SK-N-SH treated with all-trans-retinoic acid at 6 μM for 48 hours (cell line): ENCODE data around the gene ZNF69.
"Not testable (repeated sequence)": the region's sequence is repeated elsewhere in the genome, so short reads cannot be mapped to it uniquely, and the experiment has no call there.

Source experiments
- ATAC-seq: fragments of 200-7000 bp; cut with Tn5 transposase; 3 replicates; pipeline ENCODE4 v1.9.1; 2020; ENCODE audit warnings: mild to moderate bottlenecking, moderate library complexity
- ARNTL ChIP-seq: fragments of 450-650 bp; formaldehyde crosslinking; IDR thresholded peaks from 2 replicates; pipeline ENCODE4 v1.5.0; 2020; ENCODE audit warnings: low read depth, mild to moderate bottlenecking, moderate library complexity, borderline replicate concordance
- BACH2 ChIP-seq: fragments of 250-450 bp; sonication (Bioruptor Pico); IDR thresholded peaks from 2 replicates; pipeline ENCODE4 v1.9.0; 2021; ENCODE audit warnings: mild to moderate bottlenecking, borderline replicate concordance
- CREB5 ChIP-seq: fragments of 250-450 bp; sonication (Bioruptor Pico); IDR thresholded peaks from 2 replicates; pipeline ENCODE4 v1.5.1; 2020; ENCODE audit warnings: low read depth, mild to moderate bottlenecking, moderate library complexity
- CSDC2 ChIP-seq: fragments of 250-450 bp; sonication (Bioruptor Pico); IDR thresholded peaks from 2 replicates; pipeline ENCODE4 v1.5.0; 2020; ENCODE audit warnings: mild to moderate bottlenecking, moderate library complexity
- CSRNP3 ChIP-seq: fragments of 250-450 bp; sonication (Bioruptor Pico); IDR thresholded peaks from 2 replicates; pipeline ENCODE4 v1.5.1; 2021; ENCODE audit warnings: mild to moderate bottlenecking, moderate library complexity
- GLIS3 ChIP-seq: fragments of 250-450 bp; sonication (Bioruptor Pico); IDR thresholded peaks from 2 replicates; pipeline ENCODE4 v1.5.0; 2020; ENCODE audit warnings: mild to moderate bottlenecking, moderate library complexity
- ISL1 ChIP-seq: fragments of 250-450 bp; sonication (Bioruptor Pico); IDR thresholded peaks from 2 replicates; pipeline ENCODE4 v2.1.2; 2022; ENCODE audit warnings: mild to moderate bottlenecking, moderate library complexity
- OSR1 ChIP-seq: fragments of 250-450 bp; sonication (Bioruptor Pico); IDR thresholded peaks from 2 replicates; pipeline ENCODE4 v1.8.0; 2022; ENCODE audit warnings: moderate library complexity, mild to moderate bottlenecking, inconsistent platforms
- PATZ1 ChIP-seq: fragments of 250-450 bp; sonication (Bioruptor Pico); IDR thresholded peaks from 2 replicates; pipeline ENCODE4 v1.8.0; 2020; ENCODE audit warnings: mild to moderate bottlenecking, moderate library complexity, borderline replicate concordance
- POU6F1 ChIP-seq: fragments of 250-450 bp; sonication (Bioruptor Pico); IDR thresholded peaks from 2 replicates; pipeline ENCODE4 v1.8.0; 2021; ENCODE audit warnings: low read depth, mild to moderate bottlenecking, moderate library complexity, borderline replicate concordance
- PPARA ChIP-seq: fragments of 250-450 bp; sonication (Bioruptor Pico); IDR thresholded peaks from 2 replicates; pipeline ENCODE4 v1.5.0; 2020; ENCODE audit warnings: mild to moderate bottlenecking, borderline replicate concordance
- RARB ChIP-seq: fragments of 250-450 bp; sonication (Bioruptor Pico); IDR thresholded peaks from 2 replicates; pipeline ENCODE4 v1.8.0; 2021; ENCODE audit warnings: mild to moderate bottlenecking, moderate library complexity
- SNAI2 ChIP-seq: fragments of 250-450 bp; sonication (Bioruptor Pico); IDR thresholded peaks from 2 replicates; pipeline ENCODE4 v1.5.0; 2020; ENCODE audit warnings: mild to moderate bottlenecking, moderate library complexity
- TOX ChIP-seq: fragments of 250-450 bp; sonication (Bioruptor Pico); IDR thresholded peaks from 2 replicates; pipeline ENCODE4 v1.8.0; 2021; ENCODE audit warnings: mild to moderate bottlenecking, moderate library complexity, borderline replicate concordance
- TSHZ2 ChIP-seq: fragments of 250-450 bp; sonication (Bioruptor Pico); IDR thresholded peaks from 2 replicates; pipeline ENCODE4 v1.5.0; 2020; ENCODE audit warnings: mild to moderate bottlenecking, moderate library complexity
- ZC3H10 ChIP-seq: fragments of 250-450 bp; sonication (Bioruptor Pico); IDR thresholded peaks from 2 replicates; pipeline ENCODE4 v1.5.1; 2021; ENCODE audit warnings: mild to moderate bottlenecking, moderate library complexity
- ZFP3 ChIP-seq: fragments of 250-450 bp; sonication (Bioruptor Pico); IDR thresholded peaks from 2 replicates; pipeline ENCODE4 v1.5.0; 2020; ENCODE audit warnings: mild to moderate bottlenecking, moderate library complexity
- ZFP30 ChIP-seq: fragments of 450-650 bp; formaldehyde crosslinking; IDR thresholded peaks from 2 replicates; pipeline ENCODE4 v1.5.0; 2022; ENCODE audit warnings: mild to moderate bottlenecking, moderate library complexity
- ZNF565 ChIP-seq: fragments of 450-650 bp; formaldehyde crosslinking; conservative IDR thresholded peaks from 2 replicates; pipeline ENCODE4 v1.5.0; 2020; ENCODE audit warnings: low read depth, mild to moderate bottlenecking, moderate library complexity
- ZNF70 ChIP-seq: fragments of 450-650 bp; formaldehyde crosslinking; IDR thresholded peaks from 2 replicates; pipeline ENCODE4 v1.5.0; 2020; ENCODE audit warnings: mild to moderate bottlenecking, moderate library complexity
- ZNF8 ChIP-seq: fragments of 450-650 bp; formaldehyde crosslinking; IDR thresholded peaks from 2 replicates; pipeline ENCODE4 v1.5.0; 2020; ENCODE audit warnings: mild to moderate bottlenecking, moderate library complexity

The ZNF69 gene

GRCh38 chr19:11848594-11849469, 38.8 kb upstream of the ZNF69 start, which contains the start of gene ZNF439:
ZNF439 (plus strand) TSS chr19:11848726; CDS start chr19:11848868, 142 bp downstream.
- TF ChIP-seq ARNTL (CRISPR knock-in tag) (no peak), ZNF70 (CRISPR knock-in tag) (no peak), OSR1 (no peak)
- TF ChIP-seq, all 23 proteins: peak for 0
- peak; percentile 98 for ATAC-seq

GRCh38 chr19:11850289-11850688, 37.3 kb upstream of the ZNF69 start:
- not testable (repeated sequence) for ATAC-seq

- no peak for ATAC-seq
- TF ChIP-seq TSHZ2 (CRISPR knock-in tag) (no peak), OSR1 (no peak), CSRNP3 (CRISPR knock-in tag) (no peak)
Observed at GRCh38 chr19:11853358-11853757, 34.2 kb upstream of the ZNF69 start.

- no peak for ATAC-seq
- no peak for TF ChIP-seq TSHZ2 (CRISPR knock-in tag)
- TF ChIP-seq SNAI2 (CRISPR knock-in tag): no peak
- no peak for TF ChIP-seq TOX (CRISPR knock-in tag)
- TF ChIP-seq ZFP30: no peak
- no peak for TF ChIP-seq CSRNP3 (CRISPR knock-in tag)
- no peak for TF ChIP-seq ISL1 (CRISPR knock-in tag)
- TF ChIP-seq ZC3H10 (CRISPR knock-in tag): no peak
- no peak for TF ChIP-seq PATZ1 (CRISPR knock-in tag)
- TF ChIP-seq CREB5 (CRISPR knock-in tag): no peak
- TF ChIP-seq GLIS3 (CRISPR knock-in tag): no peak
- no peak for TF ChIP-seq OSR1
- TF ChIP-seq ZNF565: no peak
- TF ChIP-seq BACH2 (CRISPR knock-in tag): no peak
- no peak for TF ChIP-seq ZFP3
- no peak for TF ChIP-seq CSDC2 (CRISPR knock-in tag)
- TF ChIP-seq RARB (CRISPR knock-in tag): no peak
- TF ChIP-seq POU6F1 (CRISPR knock-in tag): no peak
- TF ChIP-seq PPARA (CRISPR knock-in tag): no peak
- no peak for TF ChIP-seq ZNF8 (CRISPR knock-in tag)
Observed at GRCh38 chr19:11856596-11857250, 30.9 kb upstream of the ZNF69 start.
